Stimulated activated CD8-positive, alpha-beta memory T cell treated with anti-CD3 and anti-CD28 coated beads, Interleukin-15, amount 100 ng/mL, for 48 hours (primary cell): ENCODE measurements around the gene DLST.

Experiments used
- DNase-seq, 2 donors: peaks; one replicate each; pipeline ENCODE4 v3.0.0-alpha.2; 2020; ENCODE audit warnings: low read depth in 2 of 2

DLST gene

DNA sequence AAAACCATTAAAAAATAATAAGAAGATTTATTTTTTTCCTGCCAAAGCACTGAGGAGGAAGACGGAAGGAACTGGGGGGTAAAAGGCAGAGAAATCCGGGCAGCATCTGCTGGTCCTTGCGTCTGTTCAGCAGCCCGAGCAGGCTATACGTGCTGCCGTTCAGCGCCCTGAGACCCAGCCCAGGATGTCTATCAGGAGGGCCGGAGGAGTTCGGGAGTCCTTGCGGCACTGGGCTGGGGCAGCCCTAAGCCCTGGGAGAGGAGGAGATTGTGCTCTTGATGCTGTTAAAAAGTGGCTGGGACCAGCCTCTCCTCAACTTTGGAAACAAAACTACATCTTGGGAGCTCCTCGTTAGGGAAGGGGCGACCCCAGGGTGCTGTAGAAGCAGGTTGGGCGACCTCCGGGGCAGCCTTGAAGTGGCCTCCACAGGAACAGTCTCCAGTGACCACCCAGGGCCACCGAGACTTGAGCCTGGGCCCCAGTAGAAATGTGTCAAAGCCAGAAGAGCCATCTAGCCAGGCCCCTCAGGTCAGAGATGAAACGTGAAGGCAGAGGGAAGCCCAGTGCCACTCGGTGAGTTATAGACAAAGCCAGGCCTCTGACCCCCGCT lies 59.3 kb downstream of the DLST start:
- no peak for DNase-seq

DNA sequence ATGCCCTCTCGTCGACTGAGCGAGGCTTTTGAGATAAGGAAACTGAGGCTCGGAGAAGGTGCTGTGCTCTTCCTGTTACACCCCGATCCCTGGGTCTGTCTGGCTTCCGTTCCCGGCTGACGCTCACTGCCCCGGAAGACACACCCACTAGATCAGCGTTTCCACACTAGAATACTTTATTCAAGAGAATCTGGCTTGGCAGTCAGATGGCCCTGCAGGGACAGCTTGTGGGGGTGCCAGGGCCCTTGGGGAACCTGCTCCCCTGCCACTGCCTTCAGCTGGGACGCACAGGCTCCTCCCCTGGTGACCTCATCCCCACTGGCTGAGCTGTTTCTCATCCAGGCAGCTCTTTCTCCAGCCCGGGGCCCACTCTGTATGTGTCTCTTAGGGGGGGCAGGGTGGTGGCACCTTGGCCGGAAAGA lies 60.0 kb downstream of the DLST start:
- peak; percentile 49 to 68 for DNase-seq

DNA sequence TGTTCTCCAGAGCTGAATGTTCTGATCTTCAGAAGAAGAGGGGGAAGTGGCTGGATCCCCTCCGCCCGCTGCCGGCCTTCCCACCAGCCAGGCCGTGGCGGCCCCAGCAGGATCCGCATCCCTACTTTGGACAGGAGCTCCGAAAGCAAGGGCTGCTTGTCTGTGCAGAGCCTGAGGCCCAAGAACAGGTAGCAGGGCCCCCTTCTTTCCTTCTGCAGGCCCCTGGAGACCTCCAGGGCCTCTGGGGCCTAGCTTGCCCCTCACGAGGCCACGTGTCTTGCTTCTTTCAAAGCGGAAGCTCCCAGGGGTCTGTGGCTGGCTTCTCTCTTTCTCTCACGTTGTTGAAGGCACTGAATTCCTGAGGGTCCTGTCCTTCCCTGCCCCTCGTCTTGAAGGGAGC lies 60.5 kb downstream of the DLST start:
- no peak for DNase-seq

DNA sequence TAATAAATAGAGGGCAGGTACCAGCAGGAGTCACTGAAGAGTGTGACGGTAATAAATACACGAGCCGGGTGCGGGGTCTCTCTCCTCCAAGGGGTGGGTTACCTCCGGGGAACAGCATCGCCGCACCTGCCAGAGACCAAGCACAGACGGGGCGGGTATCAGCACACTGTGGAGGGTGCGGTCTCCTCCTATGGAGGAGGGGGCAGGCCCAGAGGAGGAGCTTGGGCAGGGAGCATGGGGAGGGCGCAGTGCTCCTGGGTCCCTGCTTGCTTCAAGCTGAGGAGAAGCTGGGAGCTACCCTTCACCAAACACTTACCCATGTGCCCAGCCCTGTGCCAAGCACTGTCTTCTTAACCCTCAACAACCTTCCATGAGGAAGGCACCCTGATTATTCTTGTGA lies 60.9 kb downstream of the DLST start:
- DNase-seq = no peak

DNA sequence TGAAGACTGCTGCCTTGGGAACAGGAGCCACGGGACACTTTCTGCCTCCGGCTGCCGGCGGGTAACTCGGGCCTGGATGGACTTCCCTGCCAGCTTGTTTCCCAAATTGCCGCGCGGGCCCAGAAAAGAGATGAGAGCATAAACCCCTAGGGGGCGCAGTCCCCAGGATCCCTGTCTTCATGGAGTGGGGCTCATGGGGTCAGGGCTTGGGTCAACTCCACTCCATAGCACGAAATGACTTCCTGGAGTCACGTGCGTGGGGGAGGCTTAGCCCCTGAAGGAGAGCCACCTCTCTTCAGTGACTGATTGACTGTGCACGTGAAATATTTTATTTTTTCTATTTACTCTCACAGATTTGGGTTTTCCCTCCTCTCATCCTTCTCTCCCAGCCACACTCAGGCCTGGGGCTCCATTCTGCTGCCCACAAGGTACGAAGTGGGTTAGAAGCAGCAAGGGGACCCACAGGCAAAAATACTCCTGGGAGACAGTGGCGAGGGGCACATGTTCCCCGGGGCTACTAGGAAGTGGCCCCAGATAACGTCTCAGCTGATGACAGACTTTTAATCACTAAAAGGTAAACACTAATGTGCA lies 63.6 kb downstream of the DLST start:
- no peak for DNase-seq

DNA sequence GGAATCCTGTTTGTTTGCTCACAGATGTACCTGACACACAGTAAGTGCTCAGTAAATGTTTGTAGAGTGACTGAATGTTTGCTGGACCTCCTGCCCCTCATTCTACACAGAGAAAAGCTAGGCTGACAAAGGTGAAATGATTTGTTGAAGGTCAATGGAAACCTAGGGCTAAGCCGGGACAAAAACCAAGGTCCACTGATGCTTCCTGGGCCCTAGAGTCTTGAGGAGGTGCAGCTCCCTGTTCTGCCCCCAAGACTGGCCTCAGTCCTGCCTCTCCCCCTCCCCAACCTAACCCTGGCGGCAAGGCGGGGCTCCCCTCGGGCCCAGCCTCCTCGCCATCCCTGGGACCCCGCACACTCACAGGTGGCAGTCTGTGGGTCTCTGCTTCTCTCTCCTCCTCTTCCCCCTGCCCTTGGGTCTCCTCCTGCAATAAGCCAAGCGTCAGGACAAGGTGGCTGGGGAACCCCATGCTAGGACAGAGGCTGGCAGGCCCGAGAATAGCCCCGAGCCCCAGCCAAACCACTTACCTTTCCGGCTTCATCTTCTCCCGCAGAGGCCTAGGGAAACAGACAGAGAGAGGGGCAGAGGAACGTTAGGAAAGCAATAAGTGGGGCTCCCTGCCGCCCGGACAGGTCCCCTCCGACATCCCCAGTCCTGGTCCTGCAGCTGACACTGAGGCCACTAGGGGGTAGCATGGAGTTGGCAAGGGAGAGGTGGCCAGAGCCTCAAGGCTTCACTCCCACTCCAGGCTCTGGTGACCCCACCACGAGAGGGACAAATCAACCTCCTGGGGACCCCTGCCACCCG lies 64.3 kb downstream of the DLST start:
- DNase-seq = peak; percentile 53 to 61

DNA sequence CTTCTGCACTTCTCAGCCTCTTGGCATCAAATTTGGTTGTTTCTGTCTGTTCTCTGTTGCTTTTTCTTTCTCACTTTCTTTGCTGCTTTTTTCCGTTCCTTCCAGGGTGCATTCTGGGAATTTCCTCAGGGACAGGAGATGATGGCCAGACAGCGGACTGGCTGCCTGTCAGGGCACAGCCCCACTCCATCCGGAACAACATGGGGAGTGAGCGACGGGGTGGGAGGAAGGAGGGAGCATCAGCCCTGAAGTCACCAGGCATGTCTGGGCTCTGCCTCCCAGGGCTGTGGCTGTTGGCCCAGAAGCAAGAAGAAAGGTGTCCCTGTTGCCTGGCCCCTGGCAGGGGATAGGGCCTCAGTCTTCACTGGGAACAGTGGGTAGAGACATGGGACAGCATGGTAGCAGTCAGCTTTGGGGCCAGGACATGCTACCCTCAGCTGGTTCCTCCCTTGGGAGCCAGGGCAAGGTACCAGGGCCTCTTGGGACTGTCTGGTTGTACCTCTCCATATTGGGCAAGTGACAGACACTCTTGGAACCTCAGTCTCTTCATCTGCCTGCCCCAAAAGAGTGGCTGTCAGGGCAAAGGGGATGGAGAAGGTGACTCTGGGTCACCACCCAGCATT lies 65.1 kb downstream of the DLST start:
- no peak for DNase-seq

DNA sequence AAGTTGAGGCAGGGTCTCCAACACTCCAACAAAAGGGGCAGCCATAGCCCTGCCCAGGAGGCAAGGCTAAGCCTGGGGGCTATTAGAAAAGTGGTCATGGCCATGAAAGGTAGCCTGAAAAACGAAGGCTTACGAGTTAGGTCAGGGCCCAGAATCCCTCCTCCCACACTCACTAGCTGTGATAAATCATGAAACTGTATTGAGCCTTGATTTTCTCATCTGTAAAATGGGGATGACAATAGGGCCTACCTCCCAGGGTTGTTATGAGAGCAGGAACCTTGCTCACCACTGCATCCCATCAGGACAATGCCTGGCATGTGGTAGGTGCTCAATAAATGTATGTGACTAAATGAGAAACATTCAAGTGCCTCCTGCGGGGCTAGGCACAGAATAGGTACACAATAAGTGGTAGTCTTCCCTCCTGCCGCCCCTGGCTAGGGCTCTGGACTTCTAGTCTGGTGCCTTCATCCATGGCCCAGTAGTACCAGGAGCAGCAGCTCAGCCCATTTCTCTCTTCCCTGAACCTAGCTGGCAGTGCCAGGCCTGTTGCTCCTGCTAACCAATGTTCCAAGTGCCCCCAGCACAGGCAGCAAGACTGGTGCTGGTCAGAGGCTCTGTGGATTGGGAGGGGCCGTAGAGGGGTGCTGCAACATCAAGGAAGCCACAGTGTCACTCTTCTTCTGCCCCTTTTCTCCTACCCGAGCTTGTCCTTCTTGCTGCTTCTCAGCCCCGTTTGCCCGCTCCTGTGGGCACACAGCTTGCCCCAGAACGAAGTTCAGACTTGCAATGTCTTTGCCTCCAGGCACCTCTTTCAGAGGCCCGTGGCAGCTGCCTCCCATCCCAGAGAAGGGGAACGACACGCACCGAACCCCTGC lies 65.9 kb downstream of the DLST start:
- no peak for DNase-seq

DNA sequence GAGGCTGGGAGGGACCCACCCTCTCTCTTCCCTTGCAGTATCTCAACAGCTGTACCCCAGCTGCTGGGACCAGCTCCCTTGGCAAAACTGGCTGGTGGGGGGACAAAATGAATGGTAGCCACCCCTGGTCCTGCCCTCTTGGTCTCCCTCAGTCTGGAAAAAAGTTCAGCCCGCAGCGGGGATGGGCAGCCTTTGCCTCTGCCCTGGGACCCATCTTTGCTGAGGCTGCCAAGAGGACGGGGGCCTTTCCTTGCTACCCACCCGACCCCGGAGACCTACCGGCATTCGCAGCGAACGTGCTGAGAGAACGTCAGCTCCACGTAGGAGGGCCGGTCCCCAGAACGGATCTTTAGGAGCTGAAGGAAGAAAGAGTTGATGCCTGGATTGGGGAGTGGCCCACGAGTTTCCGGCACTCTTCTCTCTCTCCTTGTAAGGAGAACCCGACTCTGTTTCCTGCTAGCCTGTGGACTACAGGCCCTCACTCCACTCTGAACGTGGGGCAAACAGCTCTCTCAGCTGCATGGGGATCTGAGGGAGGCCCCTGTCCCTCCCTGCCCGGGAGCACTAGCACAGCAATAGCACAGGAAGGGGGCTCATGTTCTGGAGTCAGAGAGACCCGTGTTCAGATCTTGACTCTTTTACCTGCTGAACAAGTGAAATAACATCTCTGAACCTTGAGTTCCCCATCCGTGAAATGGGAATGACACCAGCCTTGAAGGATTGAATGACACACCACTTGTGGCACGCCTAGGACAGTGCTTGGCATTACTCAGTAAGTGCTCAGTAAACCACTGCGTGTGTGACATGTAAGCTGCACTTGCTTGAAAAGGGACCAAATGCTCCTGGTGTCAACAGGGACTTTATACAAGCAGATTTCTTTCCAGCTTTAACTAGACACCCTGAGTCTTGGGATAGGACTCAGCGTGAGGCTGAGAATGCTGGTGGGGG lies 66.8 kb downstream of the DLST start:
- DNase-seq = no peak

DNA sequence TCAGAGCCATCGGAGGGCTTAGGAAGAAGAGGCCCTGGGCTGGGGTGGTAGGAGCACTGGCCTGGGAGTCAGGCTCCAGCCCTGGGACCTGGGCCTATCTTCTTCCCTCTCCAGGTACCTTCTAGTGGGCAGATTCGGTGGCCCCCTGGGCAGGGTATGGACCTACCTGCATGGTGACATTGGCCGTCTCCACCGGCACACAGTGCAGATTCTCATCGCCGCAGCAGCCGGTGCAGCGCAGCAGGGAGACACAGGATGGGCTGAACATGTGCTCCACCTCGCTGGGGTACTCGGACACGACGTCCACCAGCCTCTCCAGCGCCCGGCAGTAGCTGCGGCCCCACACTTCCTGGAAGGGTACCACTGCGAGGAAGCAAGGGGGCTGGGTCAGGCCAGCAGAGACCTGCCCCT lies 67.5 kb downstream of the DLST start:
- DNase-seq = no peak

DNA sequence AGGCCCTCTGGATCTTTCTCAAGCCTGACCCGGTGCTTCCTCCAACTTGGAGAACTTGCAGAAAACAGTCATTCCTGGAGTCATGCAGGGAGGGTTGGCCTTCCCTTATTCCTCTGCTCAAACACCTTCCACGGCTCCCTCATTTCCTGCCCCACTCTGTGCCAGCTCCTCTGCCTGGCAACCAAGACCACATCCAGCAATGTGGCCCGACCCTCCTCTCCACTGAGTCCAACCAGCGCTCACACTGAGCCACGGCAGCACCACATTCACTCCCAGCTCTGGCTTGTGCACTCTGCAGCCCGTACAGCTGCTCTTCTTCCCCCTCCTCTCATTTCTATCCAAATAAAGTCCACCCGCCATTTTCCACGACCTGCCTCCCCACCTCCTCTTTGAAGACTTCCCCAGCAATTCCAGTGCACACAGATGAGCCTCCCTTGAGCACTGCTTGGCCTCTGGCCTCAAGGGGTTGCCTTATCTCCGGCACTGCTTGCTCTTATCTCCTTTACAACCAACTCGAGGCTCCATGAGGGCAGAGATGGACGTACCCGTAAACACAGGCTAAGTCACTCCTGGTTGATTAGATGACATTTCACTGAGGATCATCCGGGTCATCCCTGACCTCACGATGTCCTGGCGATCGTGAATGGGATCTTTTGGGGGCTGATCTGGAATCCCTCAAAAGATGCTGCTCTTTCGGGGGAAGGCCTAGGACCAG lies 68.3 kb downstream of the DLST start:
- DNase-seq = no peak

DNA sequence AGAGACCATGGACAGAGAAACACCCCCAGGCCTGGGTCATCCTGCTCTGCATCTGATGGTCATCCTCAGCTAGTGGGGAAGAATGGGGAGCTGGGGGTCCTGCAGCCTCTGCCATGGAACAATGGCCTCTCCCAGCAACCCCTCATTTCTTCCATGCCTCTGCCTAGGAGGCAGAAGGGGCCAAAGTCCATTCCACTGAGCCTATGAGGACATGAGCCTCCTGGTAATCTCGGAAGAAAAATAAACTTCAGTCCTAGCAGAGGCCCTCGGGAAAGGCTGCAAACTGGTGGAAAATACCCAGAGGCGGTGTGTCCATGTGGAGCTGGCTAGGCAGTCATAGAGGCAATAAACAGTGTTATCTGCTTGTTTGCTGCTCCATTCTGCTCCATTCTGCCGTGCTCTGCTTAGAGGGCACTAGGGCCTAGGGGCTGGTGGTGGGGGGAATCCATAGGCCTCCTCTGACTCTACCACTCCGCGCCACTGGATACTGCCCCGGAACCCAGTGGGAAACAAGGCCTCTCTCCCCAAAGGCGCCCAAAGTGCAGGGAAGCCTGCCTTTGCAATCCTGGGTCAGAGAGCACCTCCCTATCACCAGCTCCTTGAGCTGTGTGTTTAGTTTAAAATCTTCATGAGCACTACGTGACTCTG lies 69.2 kb downstream of the DLST start:
- DNase-seq = no peak

DNA sequence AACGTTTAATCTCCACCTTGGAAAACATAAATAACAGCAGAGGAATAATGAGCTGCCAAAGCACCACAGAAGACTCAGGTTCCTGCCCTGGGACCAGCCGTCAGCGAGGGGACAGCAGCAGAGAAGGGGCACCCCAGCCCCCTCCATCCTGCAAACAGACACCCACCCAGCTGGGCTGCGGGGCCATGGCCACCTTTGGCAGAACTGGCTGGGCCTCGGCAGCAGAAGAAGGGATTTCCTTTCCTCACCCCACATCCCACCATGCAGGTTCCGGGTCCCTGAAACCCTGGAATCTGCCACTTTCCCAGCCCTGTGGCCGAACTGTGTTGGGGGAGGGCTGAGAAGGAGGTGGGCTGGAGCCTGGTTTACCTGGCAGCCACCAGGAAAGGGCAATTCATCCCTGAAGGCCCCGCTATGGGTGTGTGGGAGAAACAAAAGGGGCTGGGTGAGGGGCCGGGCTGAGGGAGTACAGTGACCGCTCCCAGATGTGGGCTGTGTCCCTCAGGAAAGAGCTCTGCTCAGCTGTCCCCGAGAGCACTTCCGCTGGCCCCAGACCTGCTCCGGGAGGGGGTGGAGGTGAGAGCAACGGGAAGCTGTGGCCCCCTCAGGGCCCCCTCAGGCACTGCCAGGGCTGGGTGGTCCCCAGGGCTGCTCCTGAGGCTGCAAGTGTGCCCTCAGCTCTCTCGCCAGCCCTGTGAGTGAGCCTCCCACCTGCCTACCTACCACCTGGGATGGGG lies 69.9 kb downstream of the DLST start:
- DNase-seq = no peak

DNA sequence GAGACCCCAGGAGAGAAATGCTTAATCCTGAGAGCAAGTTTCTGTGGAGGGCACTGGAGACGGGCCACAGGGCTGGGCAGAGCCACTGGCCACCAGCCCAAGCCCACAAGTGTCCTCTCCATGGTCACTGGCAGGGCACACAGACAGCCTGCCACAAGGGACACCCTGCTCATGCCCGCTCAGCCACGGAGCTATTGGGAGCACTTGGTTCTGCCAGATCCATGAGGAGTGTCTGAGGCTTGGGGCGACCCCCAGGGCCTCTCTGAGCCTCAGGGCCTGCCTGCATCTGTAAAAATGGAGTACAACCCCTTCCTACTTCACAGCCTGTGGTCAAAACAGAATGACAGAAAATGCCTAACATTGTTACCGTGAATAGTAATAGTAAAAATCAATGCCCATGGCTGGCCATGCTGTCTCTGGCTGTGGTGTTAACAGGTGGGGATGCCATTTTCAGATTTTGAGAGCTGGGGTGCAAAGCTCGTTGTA lies 70.5 kb downstream of the DLST start:
- no peak for DNase-seq

DNA sequence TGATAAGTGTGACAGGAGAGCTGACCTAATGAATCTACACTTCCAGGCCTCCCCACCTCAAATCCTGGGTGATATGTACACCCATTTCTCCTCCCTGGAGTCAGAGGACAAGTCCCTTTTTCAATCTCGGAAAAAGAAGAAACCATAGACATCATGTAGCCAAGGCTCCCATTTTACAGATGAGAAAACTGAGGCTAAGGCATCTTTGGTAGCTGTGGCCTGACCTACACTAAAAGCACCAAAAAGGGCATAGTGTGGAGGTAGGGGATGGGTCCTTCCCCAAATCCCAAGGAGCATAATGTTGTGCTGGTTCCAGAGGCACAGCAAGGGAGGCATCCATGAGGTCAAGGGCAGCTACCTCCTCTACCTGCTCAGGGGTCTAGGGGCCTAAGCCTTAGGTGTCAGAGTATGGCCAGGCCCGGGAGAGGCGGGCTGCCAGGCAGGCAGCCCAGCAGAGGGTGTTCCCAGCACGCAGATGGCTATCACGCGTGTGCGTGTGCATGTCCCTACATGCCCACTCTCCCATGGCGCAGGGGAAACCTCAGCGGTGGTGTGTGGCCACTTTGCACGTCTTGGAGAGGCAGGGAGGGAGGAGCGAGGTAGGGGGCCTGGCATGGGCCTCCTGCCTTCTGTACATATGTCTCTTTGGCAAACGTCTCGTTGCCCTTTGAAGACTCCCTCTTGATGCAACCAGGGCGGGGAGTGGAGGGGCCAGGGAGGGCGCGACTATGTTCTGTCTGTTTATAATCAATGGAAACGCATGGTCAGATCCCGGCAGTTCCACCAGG lies 71.2 kb downstream of the DLST start:
- DNase-seq = no peak
